ENCODE measurements around the gene HMGN1.
A peak's percentile ranks its signal among the peaks of the same experiment; 100 is the strongest.

Gene HMGN1

DNA sequence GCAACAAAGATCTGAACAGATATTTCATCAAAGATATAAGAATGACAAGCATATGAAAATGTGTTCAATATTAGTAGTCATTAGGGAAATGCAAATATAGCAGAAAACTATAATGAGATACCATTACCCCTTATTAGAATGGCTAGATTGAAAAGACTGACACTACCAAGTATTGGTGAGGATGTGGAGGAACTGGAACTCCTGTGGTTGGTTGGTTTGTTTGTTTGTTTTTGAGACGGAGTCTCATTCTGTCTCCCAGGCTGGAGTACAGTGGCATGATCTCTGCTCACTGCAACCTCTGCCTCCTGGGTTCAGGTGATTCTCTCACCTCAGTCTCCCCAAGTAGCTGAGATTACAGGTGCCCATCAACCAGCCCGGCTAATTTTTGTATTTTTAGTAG, 18.9 kb upstream of the HMGN1 start:
- no peak for DNase-seq (ENCODE audit: low read depth in 2 of 2)

- no peak for DNase-seq (ENCODE audit: low read depth in 2 of 2)
Measured at GRCh38 chr21:39366563-39366962, 17.7 kb upstream of the HMGN1 start.

GRCh38 chr21:39364949-39365348, 16.1 kb upstream of the HMGN1 start:
- DNase-seq (ENCODE audit: low read depth in 2 of 2), result no peak

DNA sequence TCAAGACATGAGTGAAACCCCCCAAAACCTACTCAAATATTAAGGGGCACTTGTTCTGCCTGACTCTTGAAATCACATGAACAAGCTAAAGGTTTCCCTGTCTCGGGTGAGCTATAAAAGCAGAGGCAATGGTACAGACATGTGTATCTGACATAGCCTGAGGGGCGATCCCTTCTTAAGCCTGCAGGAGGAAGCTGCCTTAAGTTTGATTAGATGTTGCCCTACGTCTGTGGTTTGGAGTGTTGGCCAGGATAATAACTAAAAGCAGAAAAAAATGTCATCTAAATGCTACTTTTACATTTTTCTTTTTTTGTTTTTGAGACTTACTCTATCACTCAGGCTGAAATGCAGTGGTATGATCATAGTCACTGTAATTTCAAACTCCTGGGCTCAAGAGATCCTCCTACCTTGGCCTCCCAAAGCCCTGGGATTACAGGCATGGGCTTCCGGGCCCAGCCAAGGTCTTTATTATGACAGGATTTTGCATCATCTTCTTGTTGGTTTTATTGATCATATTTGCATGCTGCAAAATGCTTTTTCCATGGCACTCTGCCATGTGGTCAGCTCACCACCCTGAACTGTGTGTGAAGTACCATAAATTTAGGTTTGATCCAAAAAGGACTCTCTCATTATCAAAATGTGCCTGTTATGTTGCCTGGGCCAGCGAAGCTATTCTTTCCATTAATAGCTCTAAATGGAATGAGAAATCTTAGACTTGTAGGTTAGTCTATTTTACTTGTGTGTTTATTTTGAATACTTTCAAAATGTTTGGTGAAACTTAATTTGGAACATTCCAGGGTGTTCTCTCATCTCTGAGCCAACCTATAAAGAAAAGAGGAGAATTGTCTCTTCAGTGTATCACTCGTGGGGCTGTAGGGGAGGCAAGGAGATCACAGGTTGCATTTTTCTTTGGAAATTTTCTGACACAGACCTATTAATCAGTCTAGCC, 15.0 kb upstream of the HMGN1 start:
- no peak for DNase-seq (ENCODE audit: low read depth in 2 of 2)

DNA sequence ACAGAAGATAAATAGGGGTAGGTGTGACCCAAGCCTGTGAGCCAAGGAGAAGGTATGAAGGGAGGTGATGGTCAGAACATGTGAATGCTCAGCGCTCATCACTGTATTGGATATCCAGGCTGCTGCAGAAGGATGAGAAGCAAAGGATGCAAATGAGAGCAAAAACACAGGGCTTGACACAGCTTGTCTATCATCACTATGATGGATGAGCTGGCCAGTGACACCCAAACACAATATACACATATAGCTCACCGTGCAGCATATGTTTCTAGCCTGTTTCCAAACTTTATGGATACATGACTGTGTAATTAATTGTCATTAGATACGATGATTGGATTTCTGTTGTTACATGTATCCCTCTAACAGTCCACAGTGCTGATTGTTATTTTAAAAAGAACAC, 13.8 kb upstream of the HMGN1 start:
- DNase-seq (ENCODE audit: low read depth in 2 of 2), result no peak

DNA sequence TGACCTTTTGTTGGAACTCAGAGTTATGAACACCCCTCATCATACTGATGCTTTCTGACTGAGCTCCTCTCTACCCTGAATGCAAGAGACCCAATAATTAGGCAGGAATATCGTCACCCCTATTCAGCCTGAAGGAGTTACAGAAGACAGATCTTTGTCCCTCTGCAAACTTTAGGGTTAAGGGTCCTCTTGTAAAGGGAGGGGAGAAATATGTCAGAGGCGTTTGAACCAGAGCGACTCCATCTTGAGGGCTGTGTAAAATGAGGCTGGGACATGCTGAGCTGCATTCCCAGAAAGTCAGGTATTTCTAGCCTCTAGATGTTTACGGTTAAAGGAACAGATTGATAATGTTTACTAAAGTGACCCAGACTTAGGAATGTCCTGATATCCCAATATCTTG, 10.5 kb upstream of the HMGN1 start:
- DNase-seq (ENCODE audit: low read depth in 2 of 2), result no peak

GRCh38 chr21:39353295-39353694, 4.4 kb upstream of the HMGN1 start:
- no peak for DNase-seq (ENCODE audit: low read depth in 2 of 2)

DNA sequence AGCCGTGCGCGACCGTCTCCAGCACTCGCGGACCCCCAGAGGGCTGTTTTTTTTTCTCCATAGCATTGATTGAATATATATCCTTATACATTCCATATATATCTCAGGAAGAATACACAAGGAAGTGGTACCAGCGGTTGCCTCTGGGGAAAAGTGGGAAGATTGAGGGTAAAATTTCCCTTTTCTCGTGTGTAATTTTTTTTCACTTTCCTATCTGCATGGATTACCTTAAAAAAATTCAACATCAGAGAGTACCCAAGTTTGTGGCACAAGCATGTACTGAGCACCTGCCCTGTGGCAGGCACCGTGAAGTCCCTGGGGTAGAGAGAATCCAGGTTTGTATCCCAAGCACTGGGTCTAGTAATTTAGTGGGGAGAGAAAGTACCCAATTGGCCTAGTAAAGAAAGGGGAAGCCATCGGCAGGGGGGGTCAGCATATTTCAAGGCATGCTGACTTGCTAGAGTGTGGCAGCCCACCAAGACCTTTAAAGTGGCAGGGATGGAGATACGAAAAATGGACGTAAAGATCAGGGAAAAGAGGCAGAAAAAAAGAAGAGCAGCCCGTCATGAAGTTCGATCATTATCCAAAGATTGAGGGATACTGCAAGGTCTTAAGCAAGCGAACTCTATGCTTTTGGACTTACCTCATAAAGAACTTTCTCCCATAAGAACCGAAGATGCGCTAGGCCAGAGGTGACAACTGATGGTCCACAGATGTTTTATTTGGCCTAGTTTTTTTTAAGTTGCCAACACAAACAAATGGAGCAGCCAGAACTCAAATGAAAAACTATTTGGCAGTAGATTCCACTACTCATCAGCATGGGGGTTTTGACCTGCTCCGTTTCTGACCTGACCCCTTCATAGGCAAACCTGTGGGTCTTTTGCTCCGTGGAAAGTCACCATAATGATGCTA, 1.5 kb upstream of the HMGN1 start:
- DNase-seq (ENCODE audit: low read depth in 2 of 2), result no peak

- peak; percentile 91 to 94 for DNase-seq (ENCODE audit: low read depth in 2 of 2)
Measured at GRCh38 chr21:39349211-39350093, 564 bp upstream of the HMGN1 start.

DNA sequence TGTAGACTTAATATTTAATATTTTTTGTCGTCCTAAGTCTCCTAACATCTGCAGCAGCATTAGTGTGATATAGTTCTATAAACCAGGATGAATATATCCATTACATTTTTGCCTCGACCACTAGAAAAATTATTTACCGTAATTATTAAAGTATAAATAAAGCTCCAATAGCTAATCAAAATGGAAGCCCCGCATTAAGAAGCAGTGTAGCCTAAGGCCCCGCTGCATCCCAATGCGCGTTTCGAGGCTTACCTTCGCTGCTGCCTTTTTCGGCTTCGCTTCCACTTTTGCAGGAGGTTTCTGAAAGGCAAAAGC, 891 bp downstream of the HMGN1 start:
- DNase-seq (ENCODE audit: low read depth in 2 of 2), result no peak

DNA sequence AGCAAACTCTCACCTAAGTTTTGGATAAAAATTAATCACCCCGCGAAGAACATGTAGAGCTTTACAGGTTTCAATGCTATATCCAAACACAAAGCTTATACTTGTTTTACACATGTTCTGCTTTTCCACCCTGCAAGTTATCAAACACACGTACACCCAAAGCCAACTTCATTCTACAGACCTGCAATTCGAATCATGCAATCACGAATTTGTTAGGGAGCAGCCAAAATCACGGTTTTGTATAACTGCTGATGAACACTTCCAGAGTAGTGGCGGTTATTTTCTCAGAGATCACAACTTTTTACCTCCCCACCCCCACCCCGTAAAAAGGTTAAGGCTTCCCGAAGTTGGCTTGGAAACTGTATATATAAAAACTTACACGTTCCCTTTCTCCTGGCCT, 1.4 kb downstream of the HMGN1 start:
- no peak for DNase-seq (ENCODE audit: low read depth in 2 of 2)

DNA sequence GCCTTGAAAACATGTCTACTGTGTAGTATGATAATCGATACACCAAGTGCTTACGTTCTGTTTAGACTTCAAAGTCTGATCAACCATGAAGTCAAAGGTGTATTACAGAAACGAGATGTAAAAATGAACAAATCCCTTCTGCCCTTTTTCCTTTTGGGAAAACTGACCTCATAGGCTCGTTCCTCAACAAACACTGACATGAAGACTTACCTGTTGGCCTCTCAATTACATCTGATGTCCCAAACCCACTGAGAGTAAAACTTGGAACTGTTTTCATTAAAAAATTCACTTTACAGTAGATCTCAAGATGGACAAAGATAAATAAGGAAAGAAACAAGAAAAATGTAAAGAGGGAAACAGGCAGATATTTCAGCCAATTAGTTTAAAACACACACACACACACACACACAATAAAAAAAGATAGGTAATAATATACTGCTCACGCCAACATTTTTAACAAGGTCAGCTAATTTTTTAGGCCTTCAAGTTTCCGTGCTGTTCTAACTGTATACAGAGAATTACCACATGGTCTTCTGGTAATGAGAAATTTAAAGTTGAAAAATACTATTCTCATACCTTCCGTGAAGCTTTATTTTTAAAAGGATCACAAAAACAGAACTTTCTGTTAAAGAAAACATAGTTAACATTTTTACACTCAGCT, 2.1 kb downstream of the HMGN1 start:
- DNase-seq (ENCODE audit: low read depth in 2 of 2), result no peak

DNA sequence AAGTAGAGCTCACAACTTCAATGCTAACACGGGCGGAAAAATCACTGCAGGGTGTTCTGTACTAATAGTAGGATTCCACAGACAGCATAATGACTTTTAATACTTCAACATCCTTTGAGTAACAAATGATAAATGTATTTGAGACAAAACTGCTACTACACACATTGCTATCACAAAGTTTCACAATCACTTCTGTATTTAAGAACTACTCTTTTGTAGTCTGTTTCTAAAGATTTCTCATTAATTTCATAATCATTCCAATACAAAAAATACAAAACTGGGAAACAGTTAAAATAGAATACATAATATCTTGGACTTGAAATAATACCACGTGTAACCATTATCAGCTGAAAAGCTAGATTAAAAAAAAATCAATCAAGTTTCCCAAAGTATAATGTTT, 2.7 kb downstream of the HMGN1 start:
- no peak for DNase-seq (ENCODE audit: low read depth in 2 of 2)

- DNase-seq (ENCODE audit: low read depth in 2 of 2), result no peak
Measured at GRCh38 chr21:39345440-39345839, 3.4 kb downstream of the HMGN1 start.

GRCh38 chr21:39344848-39345247, 4.0 kb downstream of the HMGN1 start:
- no peak for DNase-seq (ENCODE audit: low read depth in 2 of 2)

DNA sequence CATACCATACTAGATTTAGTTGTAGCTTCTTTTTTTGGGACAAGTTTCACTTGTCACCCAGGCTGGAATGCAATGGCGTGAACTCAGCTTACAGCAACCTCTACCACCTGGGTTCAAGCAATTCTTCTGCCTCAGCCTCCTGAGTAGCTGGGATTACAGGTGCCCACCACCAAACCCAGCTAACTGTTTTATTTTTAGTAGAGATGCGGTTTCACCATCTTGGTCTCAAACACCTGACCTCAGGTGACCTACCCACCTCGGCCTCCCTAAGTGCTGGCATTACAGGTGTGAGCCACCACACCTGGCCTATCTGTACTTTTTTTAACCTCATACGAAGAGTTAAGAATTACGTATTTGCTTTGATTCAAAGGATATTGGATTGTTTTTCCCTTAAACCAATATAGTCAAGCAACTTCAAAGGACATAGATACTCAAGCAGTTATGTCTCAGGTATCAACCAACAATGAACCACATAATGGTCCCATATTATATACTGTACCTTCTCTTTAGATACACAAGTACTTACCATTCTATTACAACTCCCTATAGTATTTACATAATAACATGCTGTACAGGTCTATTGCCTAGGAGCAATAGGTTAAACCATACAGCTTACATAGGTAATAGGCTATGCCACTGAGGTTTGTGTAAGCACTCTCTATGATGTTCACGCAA, 7.5 kb downstream of the HMGN1 start:
- no peak for DNase-seq (ENCODE audit: low read depth in 2 of 2)

GRCh38 chr21:39340687-39341086, 8.2 kb downstream of the HMGN1 start:
- no peak for DNase-seq (ENCODE audit: low read depth in 2 of 2)

GRCh38 chr21:39339231-39339630, 9.7 kb downstream of the HMGN1 start:
- DNase-seq (ENCODE audit: low read depth in 2 of 2), result no peak

GRCh38 chr21:39336457-39337008, 12.4 kb downstream of the HMGN1 start:
- DNase-seq (ENCODE audit: low read depth in 2 of 2), result no peak

DNA sequence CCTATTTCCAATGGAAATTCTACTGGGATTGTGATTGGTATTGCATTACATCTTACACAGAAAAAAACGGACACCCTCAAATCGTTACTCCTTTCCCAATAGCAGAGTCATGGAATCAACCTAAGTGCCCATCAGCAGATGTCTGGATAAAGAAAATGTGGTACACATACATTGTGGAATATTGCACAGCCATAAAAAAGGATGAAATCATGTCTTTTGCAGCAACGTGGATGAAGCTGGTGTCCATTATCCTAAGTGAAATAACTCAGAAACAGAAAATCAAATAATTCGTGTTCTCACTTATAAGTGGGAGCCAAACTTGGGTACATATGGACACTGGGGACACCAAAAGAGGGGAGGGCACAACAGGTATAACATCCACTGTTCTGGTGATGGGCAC, 14.3 kb downstream of the HMGN1 start:
- DNase-seq (ENCODE audit: low read depth in 2 of 2), result no peak
